Bronchial smooth muscle cell (primary cell): ENCODE results near the gene HCN1. TPM values are rescaled to one million over a fixed set of nuclear protein-coding genes. Genes with fewer than 3 reads are reported as not detected.

Source experiments
- total RNA-seq: library from RNA; depleted of rRNA; stranded (reverse); fragments of >200 nt; gene quantifications from 2 replicates; pipeline ENCODE4 v1.2.1, GENCODE V29; 2014

The HCN1 gene
- not detected in 2 replicates for total RNA-seq

DNA sequence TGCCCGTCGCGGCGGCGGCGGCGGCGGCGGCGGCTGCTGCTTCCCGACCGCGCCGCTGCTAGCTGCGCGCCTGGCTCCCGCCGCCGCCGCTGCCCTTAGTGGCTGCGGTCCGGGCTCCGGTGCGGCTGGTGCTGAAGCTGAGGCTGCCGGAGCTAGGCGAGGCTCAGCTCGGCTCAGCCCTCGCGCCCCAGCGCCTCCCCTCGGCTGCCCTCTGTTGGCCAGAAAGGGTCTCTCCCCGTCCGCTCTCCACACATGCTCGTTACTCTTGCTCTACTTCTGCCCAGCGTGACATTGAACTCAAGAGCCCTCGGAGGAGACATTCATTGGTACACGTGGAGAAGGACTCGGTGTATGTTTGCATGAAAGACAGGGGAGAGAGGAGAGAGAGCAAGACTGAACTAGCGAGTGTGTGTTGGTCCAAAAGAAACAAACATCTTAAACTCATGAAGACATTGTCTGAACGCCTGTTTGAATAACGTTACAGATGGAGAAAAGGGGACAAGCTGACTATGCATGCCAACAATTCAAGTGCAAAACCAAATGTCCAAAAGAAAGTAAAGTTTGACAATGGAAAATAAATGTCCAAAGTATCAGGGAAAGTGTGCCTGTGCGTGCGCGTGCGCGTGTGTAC is at the start of gene HCN1:
HCN1 (minus strand) TSS at position 175 of the 631 bp plus-strand sequence.

